Endothelial cell of umbilical vein (primary cell): ENCODE data around the gene ZNF768. TPM values are rescaled to one million over a fixed set of nuclear protein-coding genes. Genes with fewer than 3 reads are reported as not detected.

ENCODE experiments used
- BruUV-seq: library from RNA; stranded (reverse); fragments of 400-500 nt; replicated peaks from 2 replicates; lab custom pipeline; 2021; lab: Mats Ljungman, UMichigan
- CTCF ChIA-PET: fragments of 300-600, 350-600 bp; sonication (Branson Sonifier 250); formaldehyde crosslinking; loops from one replicate; lab custom pipeline; 2021; ENCODE audit warnings: antibody characterized with exemption, inconsistent platforms; lab: Charles Lee
- POLR2A ChIA-PET: fragments of 300-600, 350-600 bp; sonication (Branson Sonifier 250); formaldehyde crosslinking; loops from one replicate; lab custom pipeline; 2021; ENCODE audit warnings: antibody characterized with exemption, inconsistent platforms; lab: Charles Lee
- DNase-seq: peaks from one replicate; pipeline ENCODE4 v3.0.0-alpha.2; 2011; ENCODE audit warnings: low read depth, low spot score
- FAIRE-seq: peaks from 2 replicates; lab custom pipeline; 2011; peaks lifted over from hg19 to GRCh38; lab: Jason Lieb, UNC
- H2AFZ ChIP-seq: 2 replicates; pipeline ENCODE4 v1.6.0; 2012; ENCODE audit warnings: low read depth, low read length, control low read depth, inconsistent platforms
- H3K27ac ChIP-seq: 2 replicates; pipeline ENCODE4 v1.5.1; 2011; ENCODE audit warnings: low read depth, mild to moderate bottlenecking, control low read depth, low read length, moderate library complexity; ENCODE audit not compliant: insufficient read depth
- H3K27me3 ChIP-seq, 2 experiments: 2 replicates each; pipeline versions ENCODE4 v1.6.0 to v1.6.1; 2011; ENCODE audit warnings: low read length in 2 of 2, mixed read lengths in 1 of 2; ENCODE audit not compliant: control insufficient read depth in 2 of 2, insufficient read depth in 2 of 2
- H3K36me3 ChIP-seq, 2 experiments: 2 replicates in 1 of 2; 3 replicates in 1 of 2; pipeline ENCODE4 v1.5.1; 2011; ENCODE audit warnings: low read length in 2 of 2, mild to moderate bottlenecking in 1 of 2, moderate library complexity in 1 of 2; ENCODE audit not compliant: control insufficient read depth in 2 of 2, insufficient read depth in 2 of 2; ENCODE audit errors: extremely low read depth in 1 of 2
- H3K4me1 ChIP-seq: 3 replicates; pipeline ENCODE4 v1.5.1; 2011; ENCODE audit warnings: mild to moderate bottlenecking, low read length; ENCODE audit not compliant: control insufficient read depth, insufficient read depth; ENCODE audit errors: extremely low read depth
- H3K4me2 ChIP-seq: 2 replicates; pipeline ENCODE4 v1.6.1; 2011; ENCODE audit warnings: low read length, control low read depth, mixed read lengths; ENCODE audit not compliant: insufficient read depth
- H3K4me3 ChIP-seq, 3 experiments: fragments of 200-600 bp in 1 of 3; sonication (generic), shearing (Covaris generic) in 1 of 3; replicated peaks in 1 of 3; 2 replicates each; pipeline ENCODE4 v1.5.1; 2011 to 2016; ENCODE audit warnings: control low read depth in 3 of 3, low read length in 3 of 3, mild to moderate bottlenecking in 2 of 3, inconsistent platforms in 1 of 3, low read depth in 1 of 3, moderate library complexity in 1 of 3; ENCODE audit not compliant: insufficient read depth in 1 of 3
- H3K79me2 ChIP-seq: 2 replicates; pipeline ENCODE4 v1.6.0; 2012; ENCODE audit warnings: low read length, inconsistent platforms; ENCODE audit not compliant: control insufficient read depth, insufficient read depth
- H3K9ac ChIP-seq: replicated peaks from 2 replicates; pipeline ENCODE3; 2011; ENCODE audit warnings: low read length, control low read depth; ENCODE audit not compliant: insufficient read depth; ENCODE audit errors: extremely low read depth
- H3K9me1 ChIP-seq: replicated peaks from 3 replicates; pipeline ENCODE4 v1.6.0; 2011; ENCODE audit warnings: mild to moderate bottlenecking, low read length; ENCODE audit not compliant: control insufficient read depth, insufficient read depth; ENCODE audit errors: extremely low read depth
- H3K9me3 ChIP-seq: replicated peaks from 2 replicates; pipeline ENCODE4 v1.5.1; 2012; ENCODE audit warnings: low read length, inconsistent platforms; ENCODE audit not compliant: control insufficient read depth, insufficient read depth
- H4K20me1 ChIP-seq: replicated peaks from 2 replicates; pipeline ENCODE3; 2011; ENCODE audit warnings: mild to moderate bottlenecking, low read length; ENCODE audit not compliant: control insufficient read depth, insufficient read depth; ENCODE audit errors: extremely low read depth
- CTCF ChIP-seq, 2 donors: IDR thresholded peaks; 1 replicate in 1 of 2; 2 replicates in 1 of 2; pipeline ENCODE4 v1.5.1; 2011; ENCODE audit warnings: low read length in 2 of 2, mild to moderate bottlenecking in 2 of 2, moderate library complexity in 2 of 2, control low read depth in 1 of 2, inconsistent platforms in 1 of 2, low read depth in 1 of 2; ENCODE audit not compliant: insufficient read depth in 1 of 2; ENCODE audit errors: extremely low read depth in 1 of 2
- FOS ChIP-seq: IDR thresholded peaks from 2 replicates; pipeline ENCODE4 v1.6.1; 2011; ENCODE audit warnings: mild to moderate bottlenecking, low read length, moderate library complexity, borderline replicate concordance; ENCODE audit not compliant: insufficient read depth
- GATA2 ChIP-seq: IDR thresholded peaks from 2 replicates; pipeline ENCODE4 v1.7.0; 2011; ENCODE audit warnings: low read depth, mild to moderate bottlenecking, moderate library complexity, mixed read lengths, low read length; ENCODE audit not compliant: insufficient read length, insufficient read depth
- JUN ChIP-seq: IDR thresholded peaks from 2 replicates; pipeline ENCODE4 v1.6.1; 2011; ENCODE audit warnings: borderline replicate concordance, low read depth; ENCODE audit not compliant: insufficient read length, insufficient read depth
- MAX ChIP-seq: IDR thresholded peaks from 2 replicates; pipeline ENCODE4 v1.6.1; 2011; ENCODE audit not compliant: insufficient read depth, insufficient read length
- POLR2A ChIP-seq: IDR thresholded peaks from 2 replicates; pipeline ENCODE4 v1.6.1; 2012; ENCODE audit warnings: low read depth, mild to moderate bottlenecking, control low read depth, low read length
- POLR2AphosphoS5 ChIP-seq: IDR thresholded peaks from 2 replicates; pipeline ENCODE4 v1.6.1; 2012; ENCODE audit warnings: low read depth, mild to moderate bottlenecking, control low read depth, low read length, moderate library complexity; ENCODE audit not compliant: insufficient read depth
- dilution Hi-C: fragments of 300-500 bp; cut with MboI; formaldehyde crosslinking; loops from one replicate; pipeline ENCODE4 v1.15.0; 2019; ENCODE audit warnings: low sequenced_read_pairs; ENCODE audit not compliant: extremely low pct_ligation_motif_present
- intact Hi-C: fragments of 100-400 bp; cut with micrococcal nuclease; formaldehyde crosslinking; loops from one replicate; pipeline ENCODE4 v1.10.0; 2022
- polyA plus RNA-seq, 4 experiments: library from polyadenylated mRNA; depleted of rRNA in 3 of 4; stranded (reverse) in 3 of 4; unstranded in 1 of 4; fragments of >200 nt; gene quantifications; 2 replicates each; pipeline versions ENCODE4 v1.2.1 to v1.2.3, GENCODE V29; 2011 to 2012; ENCODE audit warnings: missing spikeins in 1 of 4
- total RNA-seq: library from RNA; stranded (reverse); gene quantifications from 2 replicates; pipeline ENCODE4 v1.2.3, GENCODE V29; 2021

ZNF768 gene
- total and polyA plus RNA-seq, 2 donors (not counting 3 experiments of a cell fraction or from before 2014, with no cell fraction given), result 24.2 to 24.7 TPM

GRCh38 chr16:30571445-30572322 lies 45.3 kb upstream of the ZNF768 start, which contains the start of gene ZNF688:
ZNF688 (minus strand) TSS chr16:30571714; CDS start chr16:30571629, 85 bp downstream.
- no peaks in the 10 kb centered on the region for H3K27me3 ChIP-seq
- no peaks in the 10 kb centered on the region for H3K9me3 ChIP-seq
- H2AFZ ChIP-seq, result peak within 1 kb of the TSS; percentile 24
- H3K4me3 ChIP-seq, result peak within 1 kb of the TSS; percentile 31 to 77 (median 76)
- no peaks in the 10 kb centered on the region for H4K20me1 ChIP-seq
- H3K9me1 ChIP-seq, result no peaks in the 10 kb centered on the region
- peak within 1 kb of the TSS; percentile 78 for H3K27ac ChIP-seq
- H3K4me2 ChIP-seq, result peak within 1 kb of the TSS; percentile 75
- peak within 1 kb of the TSS; percentile 83 for H3K9ac ChIP-seq
- BruUV-seq, result TSS peak; percentile 22
- dilution Hi-C loops, result no loop called here
- ChIA-PET CTCF (interaction anchor here (1.0 to 2.4 kb wide), 7 partner anchors 14 to 201 kb away, joined by 3 to 11 read pairs (median 4); partner anchors contain the start of genes DCTPP1, TBC1D10B and ZNF764), POLR2A (interaction anchor here (0.6 to 1.3 kb wide), 3 partner anchors 13 to 445 kb away, joined by 3 read pairs; no protein-coding TSS in a partner anchor)
- no peaks in the 10 kb centered on the region for H3K36me3 ChIP-seq
- no peak for TF ChIP-seq FOS
- no peak for TF ChIP-seq GATA2
- no peak for TF ChIP-seq JUN
- TF ChIP-seq POLR2AphosphoS5, result peak; percentile 48
- peak; percentile 86 for TF ChIP-seq POLR2A
- TF ChIP-seq MAX, result peak; percentile 51
- TF ChIP-seq CTCF (IDR thresholded peaks at IDR 0.05; ENCODE audit: extremely low read depth in 1 of 2, insufficient read depth in 1 of 2, low read depth in 1 of 2, low read length in 2 of 2), result no peak
- H3K79me2 ChIP-seq, result no peaks in the 10 kb centered on the region
- FAIRE-seq (peak; percentile 99), DNase-seq (peak; percentile 97)
- intact Hi-C loops, result loop anchor here (1.0 kb wide), 4 partner anchors 13 to 44 kb away; partner anchors contain the start of genes ZNF689, ZNF764 and ZNF785
- peaks cover 16% of the 10 kb centered on the region for H3K4me1 ChIP-seq
